Measurements from ENCODE around the gene TLCD5. TPM values are rescaled to one million over a fixed set of nuclear protein-coding genes. Genes with fewer than 3 reads are reported as not detected.

Gene TLCD5
- total RNA-seq, 1 experiment from 2014 or later: 6.0 TPM

DNA sequence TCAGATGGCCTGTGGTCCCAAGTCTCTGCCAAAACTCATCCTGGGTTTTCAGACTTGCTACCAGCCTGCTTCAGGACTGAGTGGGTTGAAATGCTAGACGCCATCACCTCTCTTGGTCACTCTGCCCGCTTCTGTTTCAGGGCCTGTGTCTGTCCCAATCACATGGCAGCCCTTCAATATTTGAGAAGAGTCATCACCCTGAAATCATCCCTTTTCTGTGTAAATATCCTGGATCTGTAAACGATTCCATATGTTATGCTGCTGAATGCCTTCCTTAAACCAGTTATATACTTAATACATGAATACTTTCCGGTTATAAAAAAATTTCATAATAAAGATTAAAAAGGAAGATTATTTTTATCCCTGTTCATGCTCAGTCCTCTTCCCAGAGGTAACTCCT lies 39.8 kb upstream of the TLCD5 start:
- no peak for TF ChIP-seq EZH2 (IDR thresholded peaks at IDR 0.05; ENCODE audit: low read depth)
- no peak for TF ChIP-seq CTCF (conservative IDR thresholded peaks at IDR 0.05)
- DNase-seq: no peak
- ChIA-PET POLR2A (ENCODE audit: unreplicated experiment) (no interaction called here), CTCF (no interaction called here)
- intact Hi-C loops (cut with micrococcal nuclease; ENCODE audit: unreplicated experiment): no loop called here
- Histone ChIP-seq H3K4me2 (no peak overlapping the region), H3K27me3 (ENCODE audit: insufficient read depth, low read depth) (no peaks in the 10 kb centered on the region), H4K20me1 (ENCODE audit: insufficient read depth) (no peaks in the 10 kb centered on the region), H3F3A (ENCODE audit: insufficient read depth, low read depth) (peaks cover 11% of the 10 kb centered on the region; the same call in 1 of the 2 replicates), H2AFZ (no peak overlapping the region), H3K79me2 (ENCODE audit: low read depth) (no peaks in the 10 kb centered on the region), H3K9me3 (ENCODE audit: insufficient read depth, low read depth) (no peaks in the 10 kb centered on the region), H3K4me1 (replicated peaks; ENCODE audit: insufficient read depth) (peaks cover 29% of the 10 kb centered on the region), H3K4me3 (no peak overlapping the region), H3K9me2 (ENCODE audit: insufficient read depth) (no peaks in the 10 kb centered on the region; the same call in 1 of the 2 replicates), H3K27ac (no peak overlapping the region), H3K36me3 (ENCODE audit: low read depth) (no peaks in the 10 kb centered on the region)
- no TSS peak for BruUV-seq (replicated peaks)

- ChIA-PET CTCF (interaction anchor here (0.6 to 0.7 kb wide), 2 partner anchors 29 to 1177 kb away, joined by 4 to 10 read pairs; no protein-coding TSS in a partner anchor), POLR2A (ENCODE audit: unreplicated experiment) (no interaction called here)
- peaks cover 11% of the 10 kb centered on the region; the same call in 1 of the 2 replicates for H3F3A ChIP-seq (ENCODE audit: insufficient read depth, low read depth)
- no peak overlapping the region for H3K27ac ChIP-seq
- no peaks in the 10 kb centered on the region for H3K9me3 ChIP-seq (ENCODE audit: insufficient read depth, low read depth)
- H2AFZ ChIP-seq: no peak overlapping the region
- no peaks in the 10 kb centered on the region for H3K36me3 ChIP-seq (ENCODE audit: low read depth)
- intact Hi-C loops (cut with micrococcal nuclease; ENCODE audit: unreplicated experiment): no loop called here
- H3K4me3 ChIP-seq: no peak overlapping the region
- peak overlapping the region; percentile 15 for H3K4me2 ChIP-seq
- no peaks in the 10 kb centered on the region for H3K9me2 ChIP-seq (ENCODE audit: insufficient read depth)
- DNase-seq: peak in 1 of 2 experiments; percentile 70
- H3K27me3 ChIP-seq (ENCODE audit: insufficient read depth, low read depth): no peaks in the 10 kb centered on the region
- H4K20me1 ChIP-seq (ENCODE audit: insufficient read depth): no peaks in the 10 kb centered on the region
- peaks cover 22% of the 10 kb centered on the region for H3K4me1 ChIP-seq (replicated peaks; ENCODE audit: insufficient read depth)
- TF ChIP-seq CTCF (conservative IDR thresholded peaks at IDR 0.05): no peak
- no peak for TF ChIP-seq EZH2 (IDR thresholded peaks at IDR 0.05; ENCODE audit: low read depth)
- H3K79me2 ChIP-seq (ENCODE audit: low read depth): no peaks in the 10 kb centered on the region
- no TSS peak for BruUV-seq (replicated peaks)
Observed at GRCh38 chr11:120288021-120288420, 37.1 kb upstream of the TLCD5 start.

DNA sequence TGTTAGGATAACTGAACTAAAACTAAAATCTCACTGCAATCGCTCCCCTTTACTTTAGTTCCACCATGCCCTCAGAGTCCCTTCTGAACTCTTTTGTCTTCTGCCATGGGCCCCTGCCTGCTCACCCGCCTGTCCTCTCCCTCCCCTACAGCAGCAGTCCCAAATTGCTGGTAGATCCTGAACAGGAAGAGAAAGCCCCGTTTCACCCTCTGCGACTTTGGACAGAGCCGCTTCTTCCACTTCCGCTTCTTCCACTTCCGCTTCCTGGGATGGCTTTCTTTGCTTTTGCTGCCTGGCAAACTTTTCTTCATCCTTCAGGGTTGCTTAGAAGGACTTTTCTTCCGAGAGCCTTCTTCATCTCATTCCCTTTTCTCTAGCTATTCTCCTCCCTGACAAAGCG lies 35.7 kb upstream of the TLCD5 start:
- Histone ChIP-seq H3K4me2 (no peak overlapping the region), H3K9me2 (ENCODE audit: insufficient read depth) (no peaks in the 10 kb centered on the region), H3K27ac (no peak overlapping the region), H3K79me2 (ENCODE audit: low read depth) (no peaks in the 10 kb centered on the region), H4K20me1 (ENCODE audit: insufficient read depth) (no peaks in the 10 kb centered on the region), H3K36me3 (ENCODE audit: low read depth) (no peaks in the 10 kb centered on the region), H3K9me3 (ENCODE audit: insufficient read depth, low read depth) (no peaks in the 10 kb centered on the region), H2AFZ (no peak overlapping the region), H3F3A (ENCODE audit: insufficient read depth, low read depth) (peaks cover 11% of the 10 kb centered on the region; the same call in 1 of the 2 replicates), H3K4me3 (no peak overlapping the region), H3K4me1 (replicated peaks; ENCODE audit: insufficient read depth) (peaks cover 36% of the 10 kb centered on the region), H3K27me3 (ENCODE audit: insufficient read depth, low read depth) (no peaks in the 10 kb centered on the region)
- intact Hi-C loops (cut with micrococcal nuclease; ENCODE audit: unreplicated experiment): no loop called here
- DNase-seq: no peak
- CTCF ChIA-PET: no interaction called here
- POLR2A ChIA-PET (ENCODE audit: unreplicated experiment): no interaction called here
- BruUV-seq (replicated peaks): no TSS peak
- TF ChIP-seq CTCF (conservative IDR thresholded peaks at IDR 0.05): no peak
- TF ChIP-seq EZH2 (IDR thresholded peaks at IDR 0.05; ENCODE audit: low read depth): no peak
